Measurements from ENCODE around the gene GPA33. TPM values are rescaled to one million over a fixed set of nuclear protein-coding genes. Genes with fewer than 3 reads are reported as not detected.
A peak's percentile ranks its signal among the peaks of the same experiment; 100 is the strongest.

The GPA33 gene
- total RNA-seq, 2 experiments from 2014 or later, result not detected

DNA sequence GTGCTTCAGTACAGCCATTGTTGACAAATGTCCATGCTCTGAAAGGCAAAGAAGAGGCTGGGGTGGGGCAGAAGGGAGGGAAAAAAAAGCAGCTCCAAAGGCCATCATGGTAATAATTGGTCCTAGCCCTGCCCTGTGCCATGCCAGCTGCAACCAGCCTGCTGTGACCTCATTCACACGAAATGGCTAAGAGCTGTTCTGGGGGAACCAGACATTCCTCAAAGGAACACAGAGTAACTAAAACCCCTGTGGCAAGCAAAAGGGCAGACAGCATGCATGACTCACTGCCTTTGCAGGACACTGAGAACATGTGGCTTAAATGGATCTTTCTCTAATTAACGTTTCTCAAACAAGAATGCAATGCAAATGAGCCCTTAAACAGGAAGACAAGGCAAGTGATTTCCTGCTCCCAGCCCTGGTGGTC, 46.0 kb upstream of the GPA33 start:
- no peaks in the 10 kb centered on the region for H3K9me2 ChIP-seq (ENCODE audit: insufficient read depth, low read length)
- intact Hi-C loops (cut with micrococcal nuclease; ENCODE audit: unreplicated experiment), result no loop called here
- H3K36me3 ChIP-seq (ENCODE audit: insufficient read depth, low read length), result no peaks in the 10 kb centered on the region
- no peaks in the 10 kb centered on the region for H3K9me3 ChIP-seq (ENCODE audit: low read length)
- H4K20me1 ChIP-seq (ENCODE audit: insufficient read depth, low read length), result no peaks in the 10 kb centered on the region
- H3K79me2 ChIP-seq (ENCODE audit: insufficient read depth, low read depth, low read length), result no peaks in the 10 kb centered on the region
- H3K4me3 ChIP-seq (ENCODE audit: low read depth, low read length, poor library complexity, severe bottlenecking), result no peak overlapping the region
- BruUV-seq (replicated peaks), result no TSS peak
- H3K4me1 ChIP-seq (ENCODE audit: insufficient read depth, low read length, poor library complexity, severe bottlenecking), result peaks cover 5% of the 10 kb centered on the region
- H3K4me2 ChIP-seq (ENCODE audit: low read length), result peak overlapping the region; percentile 15; the same call in 1 of the 2 replicates
- no peak for DNase-seq (ENCODE audit: low spot score)
- no peak for TF ChIP-seq EZH2phosphoT487 (IDR thresholded peaks at IDR 0.05; ENCODE audit: borderline replicate concordance, low read depth, low read length)
- TF ChIP-seq, protein P1, sequence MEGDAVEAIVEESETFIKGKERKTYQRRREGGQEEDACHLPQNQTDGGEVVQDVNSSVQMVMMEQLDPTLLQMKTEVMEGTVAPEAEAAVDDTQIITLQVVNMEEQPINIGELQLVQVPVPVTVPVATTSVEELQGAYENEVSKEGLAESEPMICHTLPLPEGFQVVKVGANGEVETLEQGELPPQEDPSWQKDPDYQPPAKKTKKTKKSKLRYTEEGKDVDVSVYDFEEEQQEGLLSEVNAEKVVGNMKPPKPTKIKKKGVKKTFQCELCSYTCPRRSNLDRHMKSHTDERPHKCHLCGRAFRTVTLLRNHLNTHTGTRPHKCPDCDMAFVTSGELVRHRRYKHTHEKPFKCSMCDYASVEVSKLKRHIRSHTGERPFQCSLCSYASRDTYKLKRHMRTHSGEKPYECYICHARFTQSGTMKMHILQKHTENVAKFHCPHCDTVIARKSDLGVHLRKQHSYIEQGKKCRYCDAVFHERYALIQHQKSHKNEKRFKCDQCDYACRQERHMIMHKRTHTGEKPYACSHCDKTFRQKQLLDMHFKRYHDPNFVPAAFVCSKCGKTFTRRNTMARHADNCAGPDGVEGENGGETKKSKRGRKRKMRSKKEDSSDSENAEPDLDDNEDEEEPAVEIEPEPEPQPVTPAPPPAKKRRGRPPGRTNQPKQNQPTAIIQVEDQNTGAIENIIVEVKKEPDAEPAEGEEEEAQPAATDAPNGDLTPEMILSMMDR (conservative IDR thresholded peaks at IDR 0.05; ENCODE audit: low read length), result no peak
- no peak overlapping the region for H3K27ac ChIP-seq (ENCODE audit: low read depth, low read length, poor library complexity, severe bottlenecking)
- ChIA-PET POLR2A (interaction anchor here (0.6 kb wide), 1 partner anchor 75 kb away, joined by 3 read pairs; no protein-coding TSS in a partner anchor), CTCF (ENCODE audit: unreplicated experiment) (no interaction called here)
- 0 out of 2 replicates have a peak overlapping the region, but pooled peaks have one; percentile 15 for H2AFZ ChIP-seq (ENCODE audit: low read length)

DNA sequence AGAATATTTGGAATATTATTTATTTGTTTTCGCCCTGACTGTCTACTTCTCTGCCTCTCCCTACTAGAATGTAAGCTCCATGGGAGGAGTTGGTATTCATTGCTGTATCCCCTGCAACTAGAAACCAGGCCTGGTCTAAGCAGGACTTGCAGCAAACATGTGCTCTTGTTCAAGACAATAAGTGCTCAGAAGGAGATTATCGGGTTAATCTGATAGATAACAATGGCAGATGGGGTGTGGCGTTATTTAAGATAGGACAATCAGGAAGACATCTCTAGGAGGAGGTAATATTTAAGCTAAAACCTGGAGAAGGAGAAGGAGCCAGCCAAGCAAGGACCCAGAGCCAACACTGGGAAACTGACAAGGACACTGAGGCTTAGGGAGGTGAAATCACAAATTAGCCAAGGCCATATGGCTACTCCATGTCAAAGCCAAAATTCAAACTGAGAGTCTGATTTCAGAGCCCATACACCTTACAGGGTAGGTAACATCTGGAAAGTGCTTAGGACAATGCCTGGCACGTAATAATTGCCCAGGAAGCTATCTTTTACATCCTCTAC, 45.2 kb upstream of the GPA33 start:
- Histone ChIP-seq H2AFZ (ENCODE audit: low read length) (no peak overlapping the region), H3K27ac (ENCODE audit: low read depth, low read length, poor library complexity, severe bottlenecking) (no peak overlapping the region), H3K4me3 (ENCODE audit: low read depth, low read length, poor library complexity, severe bottlenecking) (no peak overlapping the region), H3K36me3 (ENCODE audit: insufficient read depth, low read length) (no peaks in the 10 kb centered on the region), H3K9me3 (ENCODE audit: low read length) (no peaks in the 10 kb centered on the region), H3K9me2 (ENCODE audit: insufficient read depth, low read length) (no peaks in the 10 kb centered on the region), H3K4me2 (ENCODE audit: low read length) (no peak overlapping the region), H3K79me2 (ENCODE audit: insufficient read depth, low read depth, low read length) (no peaks in the 10 kb centered on the region), H4K20me1 (ENCODE audit: insufficient read depth, low read length) (no peaks in the 10 kb centered on the region), H3K4me1 (ENCODE audit: insufficient read depth, low read length, poor library complexity, severe bottlenecking) (peaks cover 5% of the 10 kb centered on the region)
- intact Hi-C loops (cut with micrococcal nuclease; ENCODE audit: unreplicated experiment), result no loop called here
- ChIA-PET POLR2A (interaction anchor here (0.6 to 1.3 kb wide), 3 partner anchors 20 to 170 kb away, joined by 3 read pairs; no protein-coding TSS in a partner anchor), CTCF (ENCODE audit: unreplicated experiment) (no interaction called here)
- no peak for DNase-seq (ENCODE audit: low spot score)
- no TSS peak for BruUV-seq (replicated peaks)
- TF ChIP-seq, protein P1 (conservative IDR thresholded peaks at IDR 0.05; ENCODE audit: low read length), result no peak
- no peak for TF ChIP-seq EZH2phosphoT487 (IDR thresholded peaks at IDR 0.05; ENCODE audit: borderline replicate concordance, low read depth, low read length)

DNA sequence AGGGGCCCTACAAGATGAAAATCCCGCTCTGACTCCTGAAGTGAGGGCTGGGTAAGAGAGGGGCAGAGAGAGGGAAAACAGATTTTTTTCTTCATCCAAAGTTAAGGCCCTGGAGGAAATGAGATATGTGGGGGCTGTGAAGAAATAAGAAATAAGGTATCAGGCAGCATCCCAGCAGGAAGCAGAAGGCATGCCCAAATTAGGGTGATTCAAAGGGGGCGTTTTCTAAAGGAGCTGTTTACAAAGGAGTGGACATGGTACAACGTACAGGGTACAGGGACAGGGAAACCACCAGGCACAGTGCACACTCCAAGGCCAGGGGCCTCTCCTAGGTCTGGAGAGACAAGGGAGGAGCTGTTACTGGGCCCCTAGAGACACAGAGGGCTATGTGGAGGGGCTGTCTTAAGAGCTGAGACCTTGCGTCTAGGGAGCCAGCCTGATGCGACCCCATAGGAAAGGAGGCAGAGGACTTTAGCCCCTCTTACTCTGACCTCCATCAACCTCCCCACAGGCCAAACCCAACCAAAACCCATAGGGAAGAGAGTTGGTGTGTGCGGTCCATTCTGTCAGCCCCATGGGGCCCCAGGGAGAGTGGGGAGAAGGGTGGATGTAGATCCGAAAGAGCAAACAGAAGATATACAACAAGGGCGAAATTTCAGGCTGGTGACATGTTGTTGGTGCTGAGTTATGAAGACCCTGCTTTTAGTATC, 42.3 kb upstream of the GPA33 start:
- CTCF ChIA-PET (ENCODE audit: unreplicated experiment), result no interaction called here

More for the DNA sequence above, 42.3 kb upstream of the GPA33 start:
- Histone ChIP-seq H3K27ac (ENCODE audit: low read depth, low read length, poor library complexity, severe bottlenecking) (no peak overlapping the region), H3K4me2 (ENCODE audit: low read length) (no peak overlapping the region), H2AFZ (ENCODE audit: low read length) (no peak overlapping the region), H4K20me1 (ENCODE audit: insufficient read depth, low read length) (no peaks in the 10 kb centered on the region), H3K9me2 (ENCODE audit: insufficient read depth, low read length) (no peaks in the 10 kb centered on the region), H3K36me3 (ENCODE audit: insufficient read depth, low read length) (no peaks in the 10 kb centered on the region), H3K9me3 (ENCODE audit: low read length) (no peaks in the 10 kb centered on the region), H3K4me1 (ENCODE audit: insufficient read depth, low read length, poor library complexity, severe bottlenecking) (peaks cover 5% of the 10 kb centered on the region), H3K4me3 (ENCODE audit: low read depth, low read length, poor library complexity, severe bottlenecking) (no peak overlapping the region), H3K79me2 (ENCODE audit: insufficient read depth, low read depth, low read length) (no peaks in the 10 kb centered on the region)
- POLR2A ChIA-PET, result no interaction called here
- intact Hi-C loops (cut with micrococcal nuclease; ENCODE audit: unreplicated experiment), result no loop called here
- BruUV-seq (replicated peaks), result no TSS peak
- no peak for DNase-seq (ENCODE audit: low spot score)
- TF ChIP-seq, protein P1 (conservative IDR thresholded peaks at IDR 0.05; ENCODE audit: low read length), result no peak
- no peak for TF ChIP-seq EZH2phosphoT487 (IDR thresholded peaks at IDR 0.05; ENCODE audit: borderline replicate concordance, low read depth, low read length)
